IMR-90 (cell line): ENCODE results near the gene AOPEP. TPM values are rescaled to one million over a fixed set of nuclear protein-coding genes. Genes with fewer than 3 reads are reported as not detected.

Experiments used
- ATAC-seq: fragments of 200-7000 bp; cut with Tn5 transposase; 2 replicates; pipeline ENCODE4 v1.9.1; 2020; ENCODE audit warnings: low read depth, mild to moderate bottlenecking, moderate library complexity
- BruUV-seq: library from RNA; stranded (reverse); fragments of 400-500 nt; replicated peaks from 2 replicates; lab custom pipeline; 2021; lab: Mats Ljungman, UMichigan
- CTCF ChIA-PET: fragments of 300-600 bp; formaldehyde crosslinking; extraction: SDS; loops from one replicate; lab custom pipeline; 2021; ENCODE audit warnings: antibody characterized with exemption; lab: Yijun Ruan, JAX
- POLR2A ChIA-PET: fragments of 300-600 bp; sonication (Branson Sonifier 250); formaldehyde crosslinking; loops from one replicate; lab custom pipeline; 2022; ENCODE audit warnings: antibody characterized with exemption; ENCODE audit not compliant: unreplicated experiment; lab: Charles Lee
- DNase-seq: peaks from one replicate; pipeline ENCODE4 v3.0.0; 2013
- H2AFZ ChIP-seq: replicated peaks from 2 replicates; pipeline ENCODE3; 2013; ENCODE audit warnings: low read length, mild to moderate bottlenecking; ENCODE audit not compliant: poor library complexity
- H2AK5ac ChIP-seq: 2 replicates; pipeline ENCODE4 v1.6.1; 2013; ENCODE audit warnings: low read depth, low read length, inconsistent platforms
- H2AK9ac ChIP-seq: replicated peaks from 2 replicates; pipeline ENCODE3; 2013; ENCODE audit warnings: mild to moderate bottlenecking, low read depth, low read length, moderate library complexity; ENCODE audit not compliant: poor library complexity
- H2BK120ac ChIP-seq: 2 replicates; pipeline ENCODE4 v1.6.1; 2013; ENCODE audit warnings: low read depth, low read length, inconsistent platforms
- H2BK15ac ChIP-seq: 3 replicates; pipeline ENCODE4 v1.6.1; 2013; ENCODE audit warnings: low read depth, low read length, inconsistent platforms
- H2BK20ac ChIP-seq: 2 replicates; pipeline ENCODE4 v1.6.1; 2013; ENCODE audit warnings: low read depth, mild to moderate bottlenecking, inconsistent platforms, low read length, moderate library complexity
- H2BK5ac ChIP-seq: 2 replicates; pipeline ENCODE4 v1.6.1; 2013; ENCODE audit warnings: mild to moderate bottlenecking, low read depth, low read length, inconsistent platforms; ENCODE audit not compliant: poor library complexity, severe bottlenecking
- H3K14ac ChIP-seq: replicated peaks from 2 replicates; pipeline ENCODE4 v1.6.1; 2013; ENCODE audit warnings: low read depth, low read length, inconsistent platforms
- H3K18ac ChIP-seq: 2 replicates; pipeline ENCODE4 v1.6.1; 2013; ENCODE audit warnings: low read depth, low read length, control low read depth
- H3K23ac ChIP-seq: 2 replicates; pipeline ENCODE4 v1.6.1; 2013; ENCODE audit warnings: low read depth, low read length, inconsistent platforms
- H3K27ac ChIP-seq: 2 replicates; pipeline ENCODE4 v1.5.1; 2013; ENCODE audit warnings: mild to moderate bottlenecking, control low read depth, low read length; ENCODE audit not compliant: insufficient read depth
- H3K27me3 ChIP-seq: 2 replicates; pipeline ENCODE4 v1.6.1; 2013; ENCODE audit warnings: low read length; ENCODE audit not compliant: control insufficient read depth, insufficient read depth
- H3K36me3 ChIP-seq: 2 replicates; pipeline ENCODE4 v1.6.1; 2013; ENCODE audit warnings: low read length, mixed read lengths; ENCODE audit not compliant: control insufficient read depth, insufficient read depth
- H3K4ac ChIP-seq: 2 replicates; pipeline ENCODE4 v1.6.1; 2013; ENCODE audit warnings: low read depth, low read length, inconsistent platforms
- H3K4me1 ChIP-seq: 2 replicates; pipeline ENCODE4 v1.6.1; 2013; ENCODE audit warnings: low read length, mixed read lengths; ENCODE audit not compliant: control insufficient read depth, insufficient read depth
- H3K4me2 ChIP-seq: 2 replicates; pipeline ENCODE4 v1.6.1; 2013; ENCODE audit warnings: low read depth, mild to moderate bottlenecking, control low read depth, low read length, moderate library complexity
- H3K4me3 ChIP-seq: 2 replicates; pipeline ENCODE4 v1.5.1; 2013; ENCODE audit warnings: low read depth, mild to moderate bottlenecking, control low read depth, low read length, moderate library complexity; ENCODE audit not compliant: insufficient read depth
- H3K56ac ChIP-seq: 2 replicates; pipeline ENCODE4 v1.6.1; 2013; ENCODE audit warnings: low read length, inconsistent platforms; ENCODE audit not compliant: insufficient read depth; ENCODE audit errors: extremely low read depth
- H3K79me1 ChIP-seq, 2 experiments: 2 replicates each; pipeline ENCODE4 v1.6.1; 2013; ENCODE audit warnings: low read length in 2 of 2, inconsistent platforms in 1 of 2, low read depth in 1 of 2
- H3K9ac ChIP-seq: 2 replicates; pipeline ENCODE4 v1.6.1; 2013; ENCODE audit warnings: low read depth, low read length, control low read depth
- H3K9me1 ChIP-seq: 2 replicates; pipeline ENCODE4 v1.6.1; 2013; ENCODE audit warnings: low read length, inconsistent platforms; ENCODE audit not compliant: insufficient read depth
- H3K9me3 ChIP-seq: 2 replicates; pipeline ENCODE4 v1.6.1; 2013; ENCODE audit warnings: low read length; ENCODE audit not compliant: control insufficient read depth, insufficient read depth
- H4K20me1 ChIP-seq: 2 replicates; pipeline ENCODE4 v1.6.1; 2013; ENCODE audit warnings: low read length, inconsistent platforms; ENCODE audit not compliant: insufficient read depth
- H4K5ac ChIP-seq: 2 replicates; pipeline ENCODE4 v1.6.1; 2013; ENCODE audit warnings: mild to moderate bottlenecking, low read depth, low read length, control low read depth
- H4K8ac ChIP-seq, 2 experiments: 2 replicates each; pipeline ENCODE4 v1.6.1; 2013; ENCODE audit warnings: low read depth in 2 of 2, low read length in 2 of 2, control low read depth in 1 of 2, inconsistent platforms in 1 of 2
- H4K91ac ChIP-seq: 2 replicates; pipeline ENCODE4 v1.6.1; 2013; ENCODE audit warnings: low read depth, low read length, inconsistent platforms; ENCODE audit not compliant: insufficient read depth
- CEBPB ChIP-seq: IDR thresholded peaks from 2 replicates; pipeline ENCODE4 v1.6.1; 2012; ENCODE audit warnings: low read depth, low read length, improper control_type of control experiment
- CHD1 ChIP-seq: IDR thresholded peaks from 2 replicates; pipeline ENCODE4 v1.6.1; 2012; ENCODE audit warnings: low read depth, low read length, improper control_type of control experiment
- MAZ ChIP-seq: IDR thresholded peaks from 2 replicates; pipeline ENCODE4 v1.6.1; 2012; ENCODE audit warnings: low read depth, mild to moderate bottlenecking, low read length, improper control_type of control experiment, moderate library complexity, borderline replicate concordance
- MXI1 ChIP-seq: IDR thresholded peaks from 2 replicates; pipeline ENCODE4 v1.6.1; 2012; ENCODE audit warnings: low read depth, mild to moderate bottlenecking, low read length, moderate library complexity, borderline replicate concordance
- NFE2L2 ChIP-seq: fragments of 150-350 bp; IDR thresholded peaks from 2 replicates; pipeline ENCODE4 v1.6.1; 2016; ENCODE audit warnings: low read depth, mild to moderate bottlenecking, low read length
- RAD21 ChIP-seq: IDR thresholded peaks from 2 replicates; pipeline ENCODE4 v1.6.1; 2012; ENCODE audit warnings: low read length, improper control_type of control experiment
- RFX5 ChIP-seq: IDR thresholded peaks from 2 replicates; pipeline ENCODE4 v1.8.0; 2012; ENCODE audit warnings: low read depth, mild to moderate bottlenecking, low read length, moderate library complexity
- SMC3 ChIP-seq: fragments of 150-350 bp; IDR thresholded peaks from 2 replicates; pipeline ENCODE4 v1.6.1; 2016; ENCODE audit warnings: low read depth, mild to moderate bottlenecking, antibody characterized with exemption, low read length, moderate library complexity
- WGBS, 2 experiments: methylation state at CpG; one replicate each; pipeline versions ENCODE4 v1.1.5 to v1.1.7; 2013; ENCODE audit warnings: missing lambda C conversion rate in 2 of 2; ENCODE audit not compliant: insufficient read length in 1 of 2; ENCODE audit errors: extremely low coverage in 2 of 2; 5-methylcytosine and 5-hydroxymethylcytosine counted together
- dilution Hi-C: fragments of 300-500 bp; cut with HindIII; formaldehyde crosslinking; loops from one replicate; pipeline ENCODE4 v1.14.3; 2018; ENCODE audit warnings: low sequenced_read_pairs; ENCODE audit not compliant: unreplicated experiment
- in situ Hi-C: fragments of 300-500 bp; cut with MboI; formaldehyde crosslinking; loops from 3 replicates; pipeline ENCODE4 v1.14.3; 2019; ENCODE audit warnings: low sequenced_read_pairs, inconsistent platforms, mixed read lengths
- intact Hi-C: fragments of 100-400 bp; cut with micrococcal nuclease; formaldehyde crosslinking; loops from 2 replicates; pipeline ENCODE4 v1.10.0; 2022
- polyA plus RNA-seq, 3 experiments: library from polyadenylated mRNA; depleted of rRNA; stranded (reverse); fragments of >200 nt; gene quantifications; 2 replicates each; pipeline ENCODE4 v1.2.3, GENCODE V29; 2012; ENCODE audit warnings: low replicate concordance in 1 of 3
- total RNA-seq: library from RNA; depleted of rRNA; stranded (reverse); fragments of >200 nt; gene quantifications from 2 replicates; pipeline ENCODE4 v1.2.3, GENCODE V29; 2012
- TF ChIP-seq, protein P1 (sequence below): fragments of 150-350 bp; IDR thresholded peaks from 2 replicates; pipeline ENCODE4 v1.6.1; 2017; ENCODE audit warnings: mild to moderate bottlenecking, antibody characterized with exemption, low read length, low read depth
- TF ChIP-seq, protein P2 (sequence below): fragments of 150-350 bp; IDR thresholded peaks from 2 replicates; pipeline ENCODE4 v1.6.1; 2016; ENCODE audit warnings: low read depth, mild to moderate bottlenecking, low read length, moderate library complexity, borderline replicate concordance
- TF ChIP-seq, protein P3 (sequence below): conservative IDR thresholded peaks from 2 replicates; pipeline ENCODE4 v1.5.1; 2012; ENCODE audit warnings: mild to moderate bottlenecking, low read depth, low read length, improper control_type of control experiment

AOPEP gene
- total and polyA plus RNA-seq, 2 of the 4 experiments (the other 2 are of a cell fraction), result 34.9 to 38.7 TPM

DNA sequence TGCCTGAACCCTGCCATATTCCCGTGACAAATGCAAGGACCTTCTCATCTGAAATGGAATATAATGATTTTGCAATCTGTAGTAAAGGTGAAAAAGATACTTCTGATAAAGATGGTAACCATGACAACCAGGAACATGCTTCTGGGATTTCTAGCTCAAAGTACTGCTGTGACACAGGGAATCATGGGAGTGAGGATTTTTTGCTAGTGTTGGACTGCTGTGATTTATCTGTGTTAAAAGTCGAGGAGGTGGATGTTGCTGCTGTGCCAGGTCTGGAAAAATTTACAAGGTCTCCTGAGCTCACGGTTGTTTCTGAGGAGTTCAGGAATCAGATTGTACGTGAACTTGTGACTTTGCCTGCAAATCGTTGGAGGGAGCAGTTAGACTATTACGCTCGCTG, 33.5 kb downstream of the AOPEP start:
- peaks cover 15 to 22% of the 10 kb centered on the region in 2 experiments; a peak in 3 of 4 replicates for H3K79me1 ChIP-seq
- no peak overlapping the region for H3K4me2 ChIP-seq
- peaks cover 6% of the 10 kb centered on the region for H3K4me1 ChIP-seq
- no peak overlapping the region for H2BK15ac ChIP-seq
- H4K20me1 ChIP-seq, result no peaks in the 10 kb centered on the region
- H3K9ac ChIP-seq, result no peak overlapping the region
- intact Hi-C loops, result no loop called here
- H3K9me1 ChIP-seq, result peaks cover 9% of the 10 kb centered on the region; the same call in 1 of the 2 replicates
- no peak for ATAC-seq
- H2BK5ac ChIP-seq, result no peak overlapping the region
- no peak overlapping the region for H3K56ac ChIP-seq
- dilution Hi-C loops, result no loop called here
- H3K23ac ChIP-seq, result no peak overlapping the region
- BruUV-seq, result TSS peak; percentile 81
- no peak overlapping the region for H3K4ac ChIP-seq
- in situ Hi-C loops, result no loop called here
- no peak overlapping the region for H3K18ac ChIP-seq
- no peak overlapping the region for H3K14ac ChIP-seq
- H2AK9ac ChIP-seq, result no peak overlapping the region
- peaks cover 8% of the 10 kb centered on the region; the same call in 1 of the 2 replicates for H3K36me3 ChIP-seq
- CTCF ChIA-PET, result no interaction called here
- H4K8ac ChIP-seq, result no peak overlapping the region
- TF ChIP-seq, protein P1, sequence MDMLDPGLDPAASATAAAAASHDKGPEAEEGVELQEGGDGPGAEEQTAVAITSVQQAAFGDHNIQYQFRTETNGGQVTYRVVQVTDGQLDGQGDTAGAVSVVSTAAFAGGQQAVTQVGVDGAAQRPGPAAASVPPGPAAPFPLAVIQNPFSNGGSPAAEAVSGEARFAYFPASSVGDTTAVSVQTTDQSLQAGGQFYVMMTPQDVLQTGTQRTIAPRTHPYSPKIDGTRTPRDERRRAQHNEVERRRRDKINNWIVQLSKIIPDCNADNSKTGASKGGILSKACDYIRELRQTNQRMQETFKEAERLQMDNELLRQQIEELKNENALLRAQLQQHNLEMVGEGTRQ, result no peak
- TF ChIP-seq MAZ (no peak), CHD1 (no peak), CEBPB (no peak), NFE2L2 (no peak), SMC3 (no peak), MXI1 (no peak), RFX5 (no peak), RAD21 (no peak)
- TF ChIP-seq, protein P2, sequence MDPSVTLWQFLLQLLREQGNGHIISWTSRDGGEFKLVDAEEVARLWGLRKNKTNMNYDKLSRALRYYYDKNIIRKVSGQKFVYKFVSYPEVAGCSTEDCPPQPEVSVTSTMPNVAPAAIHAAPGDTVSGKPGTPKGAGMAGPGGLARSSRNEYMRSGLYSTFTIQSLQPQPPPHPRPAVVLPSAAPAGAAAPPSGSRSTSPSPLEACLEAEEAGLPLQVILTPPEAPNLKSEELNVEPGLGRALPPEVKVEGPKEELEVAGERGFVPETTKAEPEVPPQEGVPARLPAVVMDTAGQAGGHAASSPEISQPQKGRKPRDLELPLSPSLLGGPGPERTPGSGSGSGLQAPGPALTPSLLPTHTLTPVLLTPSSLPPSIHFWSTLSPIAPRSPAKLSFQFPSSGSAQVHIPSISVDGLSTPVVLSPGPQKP, result no peak
- TF ChIP-seq, protein P3, sequence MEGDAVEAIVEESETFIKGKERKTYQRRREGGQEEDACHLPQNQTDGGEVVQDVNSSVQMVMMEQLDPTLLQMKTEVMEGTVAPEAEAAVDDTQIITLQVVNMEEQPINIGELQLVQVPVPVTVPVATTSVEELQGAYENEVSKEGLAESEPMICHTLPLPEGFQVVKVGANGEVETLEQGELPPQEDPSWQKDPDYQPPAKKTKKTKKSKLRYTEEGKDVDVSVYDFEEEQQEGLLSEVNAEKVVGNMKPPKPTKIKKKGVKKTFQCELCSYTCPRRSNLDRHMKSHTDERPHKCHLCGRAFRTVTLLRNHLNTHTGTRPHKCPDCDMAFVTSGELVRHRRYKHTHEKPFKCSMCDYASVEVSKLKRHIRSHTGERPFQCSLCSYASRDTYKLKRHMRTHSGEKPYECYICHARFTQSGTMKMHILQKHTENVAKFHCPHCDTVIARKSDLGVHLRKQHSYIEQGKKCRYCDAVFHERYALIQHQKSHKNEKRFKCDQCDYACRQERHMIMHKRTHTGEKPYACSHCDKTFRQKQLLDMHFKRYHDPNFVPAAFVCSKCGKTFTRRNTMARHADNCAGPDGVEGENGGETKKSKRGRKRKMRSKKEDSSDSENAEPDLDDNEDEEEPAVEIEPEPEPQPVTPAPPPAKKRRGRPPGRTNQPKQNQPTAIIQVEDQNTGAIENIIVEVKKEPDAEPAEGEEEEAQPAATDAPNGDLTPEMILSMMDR, result no peak
- no peak overlapping the region for H4K5ac ChIP-seq
- DNase-seq, result no peak
- H3K4me3 ChIP-seq, result no peak overlapping the region
- no peak overlapping the region for H2AFZ ChIP-seq
- no peak overlapping the region for H4K91ac ChIP-seq
- H2AK5ac ChIP-seq, result no peak overlapping the region
- no peak overlapping the region for H2BK120ac ChIP-seq
- H3K9me3 ChIP-seq, result no peaks in the 10 kb centered on the region
- H3K27me3 ChIP-seq, result no peaks in the 10 kb centered on the region
- POLR2A ChIA-PET, result no interaction called here
- WGBS, 2 experiments, result 69% methylated on average over 3 of the region's 7 CpGs; no CpG with 5 or more reads in 1 of the 2 experiments
- no peak overlapping the region for H2BK20ac ChIP-seq
- H3K27ac ChIP-seq, result no peak overlapping the region
